Measurements from ENCODE around the gene BFSP2.

GRCh38 chr3:133455281-133455680 lies 55.4 kb downstream of the BFSP2 start:
- TF ChIP-seq POLR2A (IDR thresholded peaks at IDR 0.05) (no peak), CTCF (IDR thresholded peaks at IDR 0.05) (no peak)
